Ascending aorta (tissue), 2 donors: ENCODE data around the gene FMO2. TPM values are rescaled to one million over a fixed set of nuclear protein-coding genes. Genes with fewer than 3 reads are reported as not detected.
"Not testable (repeated sequence)": the region's sequence is repeated elsewhere in the genome, so short reads cannot be mapped to it uniquely, and the experiment has no call there.

Source experiments
- DNase-seq, 2 donors: peaks; one replicate each; pipeline ENCODE4 v3.0.0-alpha.2; 2019; ENCODE audit warnings: low spot score in 2 of 2
- H3K27ac ChIP-seq, 2 donors: fragments of 200-600 bp; sonication (generic); one replicate each; pipeline ENCODE4 v1.5.1; 2016 to 2017; ENCODE audit warnings: mild to moderate bottlenecking in 1 of 2
- H3K27me3 ChIP-seq: fragments of 200-600 bp; sonication (generic); one replicate; pipeline ENCODE4 v1.5.1; 2017
- H3K36me3 ChIP-seq, 2 donors: fragments of 200-600 bp; sonication (generic); one replicate each; pipeline ENCODE4 v1.5.1; 2016
- H3K4me1 ChIP-seq, 2 donors: fragments of 200-600 bp; sonication (generic); one replicate each; pipeline ENCODE4 v1.5.1; 2016 to 2017; ENCODE audit warnings: mild to moderate bottlenecking in 1 of 2
- H3K4me3 ChIP-seq, 2 donors: fragments of 200-600 bp; sonication (generic); one replicate each; pipeline ENCODE4 v1.5.1; 2016 to 2017; ENCODE audit warnings: mild to moderate bottlenecking in 1 of 2
- H3K9me3 ChIP-seq, 2 donors: fragments of 200-600 bp; sonication (generic); one replicate each; pipeline ENCODE4 v1.5.1; 2016
- CTCF ChIP-seq, 3 experiments: fragments of 200-600 bp in 2 of 3; fragments of 450-650 bp in 1 of 3; sonication (generic) in 2 of 3; IDR thresholded peaks; one replicate each; pipeline ENCODE4 v1.5.1; 2016 to 2019; ENCODE audit warnings: antibody characterized with exemption in 3 of 3, mild to moderate bottlenecking in 1 of 3, moderate library complexity in 1 of 3
- intact Hi-C: fragments of 100-400 bp; cut with DNase I; formaldehyde crosslinking; loops from one replicate; pipeline ENCODE4 v1.15.1; 2023
- total RNA-seq: library from RNA; depleted of rRNA; stranded (reverse); fragments of >200 nt; gene quantifications from one replicate; pipeline ENCODE4 v1.1.0, GENCODE V29; 2016

Gene FMO2
- total RNA-seq, 1 donor from 2014 or later, result 90.3 TPM

- H3K4me1 ChIP-seq, result peaks cover 12 to 49% of the 10 kb centered on the region in 2 donors
Observed at GRCh38 chr1:171220081-171220420, 35.0 kb downstream of the FMO2 start.

GRCh38 chr1:171220581-171221054, 35.5 kb downstream of the FMO2 start:
- H3K9me3 ChIP-seq, result peaks cover 0 to 3% of the 10 kb centered on the region in 2 donors
- intact Hi-C loops, result no loop called here
- H3K27ac ChIP-seq, result peak overlapping the region; percentile 89 to 90
- DNase-seq, result no peak
- H3K4me1 ChIP-seq, result peaks cover 12 to 49% of the 10 kb centered on the region in 2 donors
- TF ChIP-seq CTCF (IDR thresholded peaks at IDR 0.05), result no peak
- H3K27me3 ChIP-seq, result no peaks in the 10 kb centered on the region
- no peaks in the 10 kb centered on the region for H3K36me3 ChIP-seq
- no peak overlapping the region for H3K4me3 ChIP-seq

More at GRCh38 chr1:171220081-171220420, 35.0 kb downstream of the FMO2 start:
- DNase-seq, result no peak
- Histone ChIP-seq H3K36me3 (no peaks in the 10 kb centered on the region), H3K9me3 (peaks cover 0 to 3% of the 10 kb centered on the region in 2 donors), H3K4me3 (no peak overlapping the region), H3K27me3 (no peaks in the 10 kb centered on the region), H3K27ac (peak overlapping the region; percentile 89 to 90)
- intact Hi-C loops, result no loop called here
- TF ChIP-seq CTCF (IDR thresholded peaks at IDR 0.05), result no peak

GRCh38 chr1:171221665-171222591, 36.8 kb downstream of the FMO2 start:
- intact Hi-C loops, result no loop called here
- Histone ChIP-seq H3K9me3 (peaks cover 0 to 3% of the 10 kb centered on the region in 2 donors), H3K36me3 (no peaks in the 10 kb centered on the region), H3K27ac (peak overlapping the region; percentile 89 to 90), H3K27me3 (no peaks in the 10 kb centered on the region), H3K4me1 (peaks cover 12 to 49% of the 10 kb centered on the region in 2 donors), H3K4me3 (no peak overlapping the region)
- no peak for DNase-seq
- no peak for TF ChIP-seq CTCF (IDR thresholded peaks at IDR 0.05)

GRCh38 chr1:171222936-171223335, 37.8 kb downstream of the FMO2 start:
- H3K9me3 ChIP-seq, result peaks cover 0 to 3% of the 10 kb centered on the region in 2 donors
- TF ChIP-seq CTCF (IDR thresholded peaks at IDR 0.05), result no peak
- no peak overlapping the region for H3K4me3 ChIP-seq
- intact Hi-C loops, result no loop called here
- peaks cover 12 to 46% of the 10 kb centered on the region in 2 donors for H3K4me1 ChIP-seq
- no peak for DNase-seq
- H3K27ac ChIP-seq, result peak overlapping the region; percentile 89 to 90
- no peaks in the 10 kb centered on the region for H3K27me3 ChIP-seq
- no peaks in the 10 kb centered on the region for H3K36me3 ChIP-seq

- H3K27ac ChIP-seq, result peak overlapping the region; percentile 89 to 90
- H3K36me3 ChIP-seq, H3K4me3 ChIP-seq, H3K27me3 ChIP-seq, DNase-seq, intact Hi-C loops, H3K9me3 ChIP-seq: not testable (repeated sequence)
- peaks cover 12 to 33% of the 10 kb centered on the region in 2 donors for H3K4me1 ChIP-seq
Observed at GRCh38 chr1:171224257-171224656, 39.2 kb downstream of the FMO2 start.

GRCh38 chr1:171226747-171227370, 41.8 kb downstream of the FMO2 start:
- peak in 1 of 2 donors; percentile 69 for DNase-seq
- Histone ChIP-seq H3K27me3 (no peaks in the 10 kb centered on the region), H3K27ac (no peak overlapping the region), H3K4me3 (no peak overlapping the region), H3K9me3 (peaks cover 0 to 3% of the 10 kb centered on the region in 2 donors), H3K36me3 (no peaks in the 10 kb centered on the region), H3K4me1 (peaks cover under 1 to 22% of the 10 kb centered on the region in 2 donors)
- intact Hi-C loops, result loop anchor here (1.0 to 5.0 kb wide), 5 partner anchors 38 to 260 kb away; no protein-coding TSS in a partner anchor
- TF ChIP-seq CTCF (IDR thresholded peaks at IDR 0.05), result peak; percentile 70 to 85 (median 81)
